SK-N-MC (cell line): ENCODE data around the gene CLIP2.

Experiments
- DNase-seq: peaks from one replicate; pipeline ENCODE4 v3.0.0-alpha.2; 2011; ENCODE audit warnings: low read depth, low spot score
- H3K27ac ChIP-seq: fragments of 200-600 bp; sonication (generic); 2 replicates; pipeline ENCODE4 v1.5.1; 2016; ENCODE audit warnings: mixed run types
- H3K36me3 ChIP-seq: fragments of 200-600 bp; sonication (generic); 2 replicates; pipeline ENCODE4 v1.6.1; 2017; ENCODE audit warnings: antibody characterized with exemption, low read length, mixed read lengths; ENCODE audit not compliant: insufficient read depth
- H3K4me3 ChIP-seq: fragments of 200-600 bp; sonication (generic); 2 replicates; pipeline ENCODE4 v1.5.1; 2016
- H3K9ac ChIP-seq: fragments of 200-600 bp; sonication (generic); 2 replicates; pipeline ENCODE4 v1.8.0; 2017; ENCODE audit warnings: mixed run types, mixed read lengths; ENCODE audit not compliant: insufficient read length
- H3K9me3 ChIP-seq: fragments of 200-600 bp; sonication (generic); 2 replicates; pipeline ENCODE4 v1.6.1; 2017; ENCODE audit warnings: low read depth, mild to moderate bottlenecking, antibody characterized with exemption, low read length, moderate library complexity, mixed read lengths
- EZH2 ChIP-seq: fragments of 200-600 bp; sonication (generic); IDR thresholded peaks from one replicate; pipeline ENCODE4 v1.6.1; 2017; ENCODE audit warnings: antibody characterized with exemption
- FOXP2 ChIP-seq: optimal IDR thresholded peaks from 2 replicates; pipeline ENCODE3; 2011; ENCODE audit warnings: mild to moderate bottlenecking, moderate library complexity; ENCODE audit not compliant: insufficient read depth; ENCODE audit errors: extremely low read length, control extremely low read depth
- POLR2AphosphoS5 ChIP-seq: IDR thresholded peaks from 2 replicates; pipeline ENCODE4 v1.6.1; 2012; ENCODE audit warnings: mild to moderate bottlenecking, low read depth, low read length, borderline replicate concordance

The CLIP2 gene

GRCh38 chr7:74300926-74301325 lies 11.7 kb downstream of the CLIP2 start:
- Histone ChIP-seq H3K36me3 (no peaks in the 10 kb centered on the region), H3K9me3 (no peaks in the 10 kb centered on the region), H3K9ac (no peak overlapping the region), H3K4me3 (no peak overlapping the region), H3K27ac (no peak overlapping the region)
- DNase-seq = no peak
- TF ChIP-seq EZH2 = no peak
- TF ChIP-seq FOXP2 = no peak
- no peak for TF ChIP-seq POLR2AphosphoS5

DNA sequence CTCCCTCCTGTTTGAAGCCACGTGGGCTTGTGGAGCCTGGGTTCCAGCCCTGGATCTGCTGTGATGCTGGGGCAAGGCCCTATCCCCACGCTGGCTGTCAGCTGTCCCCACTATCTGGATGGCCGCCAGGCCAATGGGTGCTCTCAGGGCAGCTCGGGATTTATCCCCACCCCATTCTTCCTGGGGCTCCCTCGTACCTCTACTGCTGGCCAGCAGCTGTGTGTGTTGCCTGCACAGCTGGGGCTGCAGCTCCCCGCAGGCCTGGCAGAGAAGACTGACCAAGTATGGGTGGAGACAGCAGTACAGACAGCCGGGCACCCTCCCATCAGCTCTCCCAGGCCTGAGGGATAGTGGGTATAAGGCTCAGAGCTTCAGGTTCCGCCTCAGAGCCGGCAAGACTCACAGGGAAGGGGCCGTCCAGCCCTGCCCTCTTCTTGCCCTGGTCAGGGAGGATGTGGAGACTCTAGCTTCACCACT lies 13.6 kb downstream of the CLIP2 start:
- Histone ChIP-seq H3K27ac (no peak overlapping the region), H3K9me3 (no peaks in the 10 kb centered on the region), H3K9ac (no peak overlapping the region), H3K4me3 (no peak overlapping the region), H3K36me3 (no peaks in the 10 kb centered on the region)
- DNase-seq = no peak
- TF ChIP-seq EZH2 (no peak), FOXP2 (no peak), POLR2AphosphoS5 (no peak)

- H3K36me3 ChIP-seq = no peaks in the 10 kb centered on the region
- no peak for DNase-seq
Observed at GRCh38 chr7:74304550-74304949, 15.3 kb downstream of the CLIP2 start.

DNA sequence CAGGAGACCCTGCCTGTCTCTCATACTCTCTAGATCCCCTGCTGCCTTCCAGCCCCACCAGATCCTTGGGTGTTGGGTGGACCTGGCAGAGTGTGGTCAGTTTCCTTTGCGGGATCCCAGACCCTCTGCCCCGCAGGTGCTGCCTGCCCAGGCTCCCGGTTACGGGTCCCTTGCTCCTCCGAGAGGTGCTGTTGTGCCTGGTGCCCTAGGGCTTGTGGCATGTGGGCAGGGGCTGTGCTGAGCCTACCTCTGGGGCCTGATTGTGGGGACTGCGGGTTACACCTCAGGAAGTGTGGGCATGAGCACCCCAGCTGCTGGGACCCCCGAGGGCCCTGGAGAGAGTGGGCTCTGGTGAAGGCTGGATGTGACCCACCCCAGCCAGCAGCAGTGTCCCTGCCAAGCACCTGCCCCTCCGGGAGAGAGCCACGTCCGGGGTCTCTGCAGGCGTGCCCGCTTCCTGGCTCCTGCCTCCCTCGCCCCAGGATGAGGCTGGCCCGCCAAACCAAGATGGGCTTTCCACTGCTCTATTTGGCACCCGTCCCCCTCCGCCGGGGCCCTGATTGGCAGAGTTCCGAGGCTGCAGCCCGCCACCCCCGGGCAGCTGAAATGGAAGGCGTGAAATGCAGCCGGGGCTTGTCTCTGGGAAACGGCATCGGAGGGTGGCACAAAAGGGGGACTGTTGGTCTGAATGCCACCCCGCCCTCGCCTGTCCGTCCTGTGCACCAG lies 17.0 kb downstream of the CLIP2 start:
- TF ChIP-seq POLR2AphosphoS5 (no peak), FOXP2 (no peak), EZH2 (no peak)
- H3K27ac ChIP-seq = no peak overlapping the region
- H3K9ac ChIP-seq = no peak overlapping the region

More at GRCh38 chr7:74304550-74304949, 15.3 kb downstream of the CLIP2 start:
- Histone ChIP-seq H3K27ac (no peak overlapping the region), H3K4me3 (no peak overlapping the region), H3K9me3 (no peaks in the 10 kb centered on the region), H3K9ac (no peak overlapping the region)
- TF ChIP-seq FOXP2 = no peak
- no peak for TF ChIP-seq POLR2AphosphoS5
- no peak for TF ChIP-seq EZH2

GRCh38 chr7:74306730-74307469 lies 17.7 kb downstream of the CLIP2 start:
- H3K27ac ChIP-seq = no peak overlapping the region

More for the DNA sequence above, 17.0 kb downstream of the CLIP2 start:
- H3K9me3 ChIP-seq = no peaks in the 10 kb centered on the region
- no peaks in the 10 kb centered on the region for H3K36me3 ChIP-seq
- DNase-seq = no peak
- no peak overlapping the region for H3K4me3 ChIP-seq

GRCh38 chr7:74307738-74308505 lies 18.7 kb downstream of the CLIP2 start:
- Histone ChIP-seq H3K4me3 (no peak overlapping the region), H3K36me3 (no peaks in the 10 kb centered on the region), H3K9ac (no peak overlapping the region), H3K27ac (no peak overlapping the region), H3K9me3 (no peaks in the 10 kb centered on the region)
- no peak for DNase-seq
- TF ChIP-seq EZH2 = no peak
- no peak for TF ChIP-seq POLR2AphosphoS5

More at GRCh38 chr7:74306730-74307469, 17.7 kb downstream of the CLIP2 start:
- Histone ChIP-seq H3K9ac (no peak overlapping the region), H3K4me3 (no peak overlapping the region), H3K9me3 (no peaks in the 10 kb centered on the region), H3K36me3 (no peaks in the 10 kb centered on the region)
- TF ChIP-seq FOXP2 (no peak), EZH2 (no peak), POLR2AphosphoS5 (no peak)
- no peak for DNase-seq

DNA sequence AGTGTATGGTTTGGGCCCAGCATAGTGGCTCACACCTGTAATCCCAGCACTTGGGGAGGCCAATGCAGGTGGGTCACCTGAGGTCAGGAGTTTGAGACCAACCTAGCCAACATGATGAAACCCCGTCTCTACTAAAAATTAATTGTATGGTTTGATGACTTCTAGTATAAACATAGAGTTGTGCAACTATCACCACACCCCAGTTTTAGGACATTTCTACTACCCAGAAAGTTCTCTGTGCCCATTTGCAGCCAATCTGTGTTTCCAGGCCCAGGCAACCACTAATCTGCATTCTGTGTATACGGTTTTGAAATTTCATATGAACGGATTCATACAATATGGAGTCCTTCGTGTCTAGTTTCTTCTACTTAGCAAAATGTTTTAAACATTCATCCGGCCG lies 20.0 kb downstream of the CLIP2 start:
- TF ChIP-seq POLR2AphosphoS5 = no peak
- no peak for TF ChIP-seq EZH2
- no peak for TF ChIP-seq FOXP2
- no peak for DNase-seq
- H3K9me3 ChIP-seq = no peaks in the 10 kb centered on the region
- no peak overlapping the region for H3K27ac ChIP-seq
- no peak overlapping the region for H3K4me3 ChIP-seq
- H3K36me3 ChIP-seq = no peaks in the 10 kb centered on the region
- H3K9ac ChIP-seq = no peak overlapping the region

GRCh38 chr7:74311305-74311744 lies 22.1 kb downstream of the CLIP2 start:
- no peaks in the 10 kb centered on the region for H3K9me3 ChIP-seq
- H3K9ac ChIP-seq = no peak overlapping the region
- TF ChIP-seq FOXP2 (no peak), POLR2AphosphoS5 (no peak), EZH2 (no peak)
- H3K27ac ChIP-seq = no peak overlapping the region
- H3K36me3 ChIP-seq = no peaks in the 10 kb centered on the region
- no peak for DNase-seq
- H3K4me3 ChIP-seq = no peak overlapping the region
